ENCODE measurements around the gene CBX3.
"Not testable (repeated sequence)": the region's sequence is repeated elsewhere in the genome, so short reads cannot be mapped to it uniquely, and the experiment has no call there.

The CBX3 gene

DNA sequence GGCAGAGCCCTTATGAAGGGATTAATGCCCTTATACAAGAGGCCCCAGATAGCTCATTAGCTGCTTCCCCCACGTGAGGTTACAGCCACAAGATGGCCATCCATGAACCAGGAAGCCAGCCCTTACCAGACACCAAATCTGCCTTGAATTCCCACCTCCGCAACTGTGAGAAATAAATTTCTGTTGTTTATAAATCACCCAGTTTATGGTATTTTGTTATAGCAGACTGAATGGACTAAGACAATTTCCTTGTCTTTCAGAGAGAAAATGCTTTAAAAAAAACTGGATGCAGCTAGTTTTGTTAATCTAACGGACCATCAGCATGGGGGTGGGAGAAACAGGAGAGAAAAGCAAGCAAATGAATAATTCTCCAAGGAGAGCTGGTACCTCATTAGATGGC lies 36.5 kb downstream of the CBX3 start:
- H3K27me3 ChIP-seq (ENCODE audit: insufficient read depth, low read length, poor library complexity), result no peaks in the 10 kb centered on the region
- no peaks in the 10 kb centered on the region for H3K79me2 ChIP-seq (ENCODE audit: insufficient read depth, low read length)
- no peak overlapping the region for H3K4me2 ChIP-seq (ENCODE audit: insufficient read depth, low read length)
- no peaks in the 10 kb centered on the region for H3K4me1 ChIP-seq (ENCODE audit: insufficient read depth, low read length)
- no peak overlapping the region for H3K27ac ChIP-seq (ENCODE audit: low read length)
- H3K36me3 ChIP-seq (ENCODE audit: insufficient read depth, low read length), result no peaks in the 10 kb centered on the region
- no peaks in the 10 kb centered on the region for H3K9me3 ChIP-seq (ENCODE audit: insufficient read depth, low read length, severe bottlenecking)
- H3K4me3 ChIP-seq (ENCODE audit: low read depth in 1 of 2, low read length in 2 of 2), result no peak overlapping the region
- TF ChIP-seq EZH2 (IDR thresholded peaks at IDR 0.05; ENCODE audit: borderline replicate concordance, low read depth, low read length, severe bottlenecking) (no peak), CTCF (IDR thresholded peaks at IDR 0.05; ENCODE audit: borderline replicate concordance, extremely low read depth, low read length, poor library complexity, severe bottlenecking) (no peak)
- no peak overlapping the region for H2AFZ ChIP-seq (ENCODE audit: low read depth, low read length)
- no peaks in the 10 kb centered on the region for H4K20me1 ChIP-seq (ENCODE audit: insufficient read depth, low read length)
- no peak overlapping the region for H3K9ac ChIP-seq (ENCODE audit: low read depth, low read length)
- DNase-seq, result no peak
- ATAC-seq (ENCODE audit: insufficient read depth, low read depth), result no peak

DNA sequence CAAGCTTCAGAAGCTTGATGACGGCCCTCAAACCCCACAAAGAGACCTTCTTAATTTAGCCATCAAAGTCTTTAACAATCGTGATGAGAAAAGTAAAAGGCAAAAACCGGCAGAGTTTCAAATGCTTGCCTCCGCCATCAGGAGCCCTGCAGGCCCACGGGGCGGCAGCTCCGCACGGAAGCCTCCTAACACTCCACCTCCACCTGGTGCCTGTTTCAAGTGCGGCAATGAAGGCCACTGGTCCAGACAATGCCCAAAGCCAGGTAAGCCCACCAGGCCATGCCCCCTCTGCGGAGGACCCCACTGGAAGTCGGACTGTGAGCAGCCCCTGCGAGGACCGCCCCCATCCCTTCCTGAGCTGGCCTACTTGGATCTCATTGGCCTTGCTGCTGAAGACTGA lies 43.6 kb downstream of the CBX3 start:
- H3K4me1 ChIP-seq (ENCODE audit: insufficient read depth, low read length), result no peaks in the 10 kb centered on the region
- TF ChIP-seq EZH2 (IDR thresholded peaks at IDR 0.05; ENCODE audit: borderline replicate concordance, low read depth, low read length, severe bottlenecking) (no peak), CTCF (IDR thresholded peaks at IDR 0.05; ENCODE audit: borderline replicate concordance, extremely low read depth, low read length, poor library complexity, severe bottlenecking) (no peak)
- no peaks in the 10 kb centered on the region for H3K9me3 ChIP-seq (ENCODE audit: insufficient read depth, low read length, severe bottlenecking)
- H3K27me3 ChIP-seq (ENCODE audit: insufficient read depth, low read length, poor library complexity), result no peaks in the 10 kb centered on the region
- no peaks in the 10 kb centered on the region for H4K20me1 ChIP-seq (ENCODE audit: insufficient read depth, low read length)
- H3K9ac ChIP-seq (ENCODE audit: low read depth, low read length), result no peak overlapping the region
- no peak for ATAC-seq (ENCODE audit: insufficient read depth, low read depth)
- no peak overlapping the region for H2AFZ ChIP-seq (ENCODE audit: low read depth, low read length)
- H3K4me2 ChIP-seq (ENCODE audit: insufficient read depth, low read length), result no peak overlapping the region
- no peaks in the 10 kb centered on the region for H3K79me2 ChIP-seq (ENCODE audit: insufficient read depth, low read length)
- H3K36me3 ChIP-seq (ENCODE audit: insufficient read depth, low read length), result no peaks in the 10 kb centered on the region
- H3K4me3 ChIP-seq (ENCODE audit: low read depth in 1 of 2, low read length in 2 of 2), result no peak overlapping the region
- no peak overlapping the region for H3K27ac ChIP-seq (ENCODE audit: low read length)
- no peak for DNase-seq

- no peak for ATAC-seq (ENCODE audit: insufficient read depth, low read depth)
- Histone ChIP-seq H3K79me2 (ENCODE audit: insufficient read depth, low read length) (no peaks in the 10 kb centered on the region), H3K4me3 (ENCODE audit: low read depth in 1 of 2, low read length in 2 of 2) (no peak overlapping the region), H3K4me2 (ENCODE audit: insufficient read depth, low read length) (no peak overlapping the region), H3K4me1 (ENCODE audit: insufficient read depth, low read length) (no peaks in the 10 kb centered on the region), H2AFZ (ENCODE audit: low read depth, low read length) (peak overlapping the region; percentile 44; the same call in 1 of the 2 replicates), H3K36me3 (ENCODE audit: insufficient read depth, low read length) (no peaks in the 10 kb centered on the region), H3K27me3 (ENCODE audit: insufficient read depth, low read length, poor library complexity) (peaks cover 3% of the 10 kb centered on the region), H4K20me1 (ENCODE audit: insufficient read depth, low read length) (no peaks in the 10 kb centered on the region), H3K9me3 (ENCODE audit: insufficient read depth, low read length, severe bottlenecking) (no peaks in the 10 kb centered on the region), H3K27ac (ENCODE audit: low read length) (no peak overlapping the region), H3K9ac (ENCODE audit: low read depth, low read length) (no peak overlapping the region)
- no peak for DNase-seq
- no peak for TF ChIP-seq EZH2 (IDR thresholded peaks at IDR 0.05; ENCODE audit: borderline replicate concordance, low read depth, low read length, severe bottlenecking)
Measured at GRCh38 chr7:26250239-26250638, 48.7 kb downstream of the CBX3 start.

GRCh38 chr7:26261866-26262265 lies 60.3 kb downstream of the CBX3 start:
- H3K4me1 ChIP-seq (ENCODE audit: insufficient read depth, low read length); H2AFZ ChIP-seq (ENCODE audit: low read depth, low read length); H3K27ac ChIP-seq (ENCODE audit: low read length); H3K36me3 ChIP-seq (ENCODE audit: insufficient read depth, low read length); H3K4me3 ChIP-seq (ENCODE audit: low read depth in 1 of 2, low read length in 2 of 2); H3K9me3 ChIP-seq (ENCODE audit: insufficient read depth, low read length, severe bottlenecking); H3K27me3 ChIP-seq (ENCODE audit: insufficient read depth, low read length, poor library complexity); H3K9ac ChIP-seq (ENCODE audit: low read depth, low read length); H3K4me2 ChIP-seq (ENCODE audit: insufficient read depth, low read length); H3K79me2 ChIP-seq (ENCODE audit: insufficient read depth, low read length); ATAC-seq (ENCODE audit: insufficient read depth, low read depth); H4K20me1 ChIP-seq (ENCODE audit: insufficient read depth, low read length); DNase-seq: not testable (repeated sequence)

Measured in DND-41 (cell line).